BJ (cell line): ENCODE data around the gene KANK2. TPM values are rescaled to one million over a fixed set of nuclear protein-coding genes. Genes with fewer than 3 reads are reported as not detected.

Source experiments
- CTCF ChIA-PET: fragments of 350-600 bp; formaldehyde crosslinking; extraction: SDS; loops from one replicate; lab custom pipeline; 2021; ENCODE audit warnings: antibody characterized with exemption, inconsistent platforms; lab: Yijun Ruan, JAX
- POLR2A ChIA-PET: fragments of 300-600 bp; sonication (Branson Sonifier 250); formaldehyde crosslinking; extraction: SDS; loops from one replicate; lab custom pipeline; 2021; ENCODE audit warnings: antibody characterized with exemption; lab: Charles Lee
- DNase-seq: peaks from one replicate; pipeline ENCODE4 v3.0.0-alpha.2; 2011; ENCODE audit warnings: low read depth
- H3K27me3 ChIP-seq: 2 replicates; pipeline ENCODE4 v1.6.0; 2011; ENCODE audit warnings: low read length; ENCODE audit not compliant: control insufficient read depth, insufficient read depth
- H3K36me3 ChIP-seq: 2 replicates; pipeline ENCODE4 v1.5.1; 2011; ENCODE audit warnings: low read length; ENCODE audit not compliant: control insufficient read depth, insufficient read depth
- H3K4me3 ChIP-seq: 2 replicates; pipeline ENCODE4 v1.5.1; 2011; ENCODE audit warnings: low read depth, mild to moderate bottlenecking, control low read depth, low read length
- polyA plus RNA-seq: library from polyadenylated mRNA; depleted of rRNA; stranded (reverse); fragments of >200 nt; gene quantifications from 2 replicates; pipeline ENCODE4 v1.2.3, GENCODE V29; 2011
- TF ChIP-seq, protein P1 (sequence below): IDR thresholded peaks from 2 replicates; pipeline ENCODE4 v1.5.1; 2011; ENCODE audit warnings: low read depth, mild to moderate bottlenecking, control low read depth, inconsistent platforms, low read length, moderate library complexity; ENCODE audit not compliant: insufficient read depth

The KANK2 gene
- polyA plus RNA-seq, 1 experiment: 176 TPM

DNA sequence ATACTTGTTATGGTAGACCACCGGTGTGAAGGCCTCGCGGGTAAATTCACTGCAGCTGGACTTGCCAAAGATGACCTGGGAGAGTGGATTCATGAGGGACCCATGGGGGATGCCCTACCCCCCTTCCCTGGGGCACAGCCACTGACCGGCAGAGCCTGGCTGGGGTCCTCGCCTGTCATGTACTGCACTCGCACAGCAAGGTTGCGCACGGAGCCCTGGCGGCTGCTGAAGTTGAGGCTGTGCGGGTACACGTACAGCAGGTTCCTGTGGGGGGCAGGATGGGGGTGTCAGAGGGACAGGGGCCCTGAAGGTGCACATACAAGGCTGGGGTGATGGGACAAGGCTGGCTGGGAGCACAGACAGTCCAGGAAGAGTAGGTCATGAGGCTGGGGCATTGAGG is 40.7 kb upstream of the KANK2 start:
- H3K36me3 ChIP-seq: peaks cover 10% of the 10 kb centered on the region
- TF ChIP-seq, protein P1, sequence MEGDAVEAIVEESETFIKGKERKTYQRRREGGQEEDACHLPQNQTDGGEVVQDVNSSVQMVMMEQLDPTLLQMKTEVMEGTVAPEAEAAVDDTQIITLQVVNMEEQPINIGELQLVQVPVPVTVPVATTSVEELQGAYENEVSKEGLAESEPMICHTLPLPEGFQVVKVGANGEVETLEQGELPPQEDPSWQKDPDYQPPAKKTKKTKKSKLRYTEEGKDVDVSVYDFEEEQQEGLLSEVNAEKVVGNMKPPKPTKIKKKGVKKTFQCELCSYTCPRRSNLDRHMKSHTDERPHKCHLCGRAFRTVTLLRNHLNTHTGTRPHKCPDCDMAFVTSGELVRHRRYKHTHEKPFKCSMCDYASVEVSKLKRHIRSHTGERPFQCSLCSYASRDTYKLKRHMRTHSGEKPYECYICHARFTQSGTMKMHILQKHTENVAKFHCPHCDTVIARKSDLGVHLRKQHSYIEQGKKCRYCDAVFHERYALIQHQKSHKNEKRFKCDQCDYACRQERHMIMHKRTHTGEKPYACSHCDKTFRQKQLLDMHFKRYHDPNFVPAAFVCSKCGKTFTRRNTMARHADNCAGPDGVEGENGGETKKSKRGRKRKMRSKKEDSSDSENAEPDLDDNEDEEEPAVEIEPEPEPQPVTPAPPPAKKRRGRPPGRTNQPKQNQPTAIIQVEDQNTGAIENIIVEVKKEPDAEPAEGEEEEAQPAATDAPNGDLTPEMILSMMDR: no peak
- ChIA-PET POLR2A (no interaction called here), CTCF (no interaction called here)
- H3K4me3 ChIP-seq: no peak overlapping the region
- H3K27me3 ChIP-seq: no peaks in the 10 kb centered on the region
- no peak for DNase-seq

DNA sequence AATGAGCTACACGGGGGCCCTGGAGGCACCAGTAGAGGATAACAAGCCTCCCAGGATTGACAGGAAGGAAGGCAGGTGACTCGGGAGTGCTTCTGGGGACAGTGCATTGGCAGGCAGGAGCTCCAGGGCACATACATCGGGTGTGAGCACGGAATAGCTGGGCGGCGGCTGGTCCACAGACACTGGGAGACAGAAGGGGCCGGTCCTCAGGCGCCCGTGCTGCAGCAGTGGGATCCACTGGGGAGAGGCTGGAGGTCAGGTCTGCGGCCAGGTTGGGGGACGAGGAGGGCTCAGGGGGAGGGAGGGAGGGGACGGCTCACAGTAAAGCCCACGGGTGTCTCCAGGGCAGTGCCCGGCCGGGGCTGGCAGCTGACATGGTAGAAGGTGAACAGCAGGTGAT is 40.0 kb upstream of the KANK2 start:
- TF ChIP-seq, protein P1: no peak
- H3K4me3 ChIP-seq: no peak overlapping the region
- no peaks in the 10 kb centered on the region for H3K27me3 ChIP-seq
- H3K36me3 ChIP-seq: peaks cover 9% of the 10 kb centered on the region
- ChIA-PET POLR2A (no interaction called here), CTCF (interaction anchor here (0.6 to 0.9 kb wide), 2 partner anchors 48 to 245 kb away, joined by 3 to 4 read pairs; no protein-coding TSS in a partner anchor)
- DNase-seq: no peak

DNA sequence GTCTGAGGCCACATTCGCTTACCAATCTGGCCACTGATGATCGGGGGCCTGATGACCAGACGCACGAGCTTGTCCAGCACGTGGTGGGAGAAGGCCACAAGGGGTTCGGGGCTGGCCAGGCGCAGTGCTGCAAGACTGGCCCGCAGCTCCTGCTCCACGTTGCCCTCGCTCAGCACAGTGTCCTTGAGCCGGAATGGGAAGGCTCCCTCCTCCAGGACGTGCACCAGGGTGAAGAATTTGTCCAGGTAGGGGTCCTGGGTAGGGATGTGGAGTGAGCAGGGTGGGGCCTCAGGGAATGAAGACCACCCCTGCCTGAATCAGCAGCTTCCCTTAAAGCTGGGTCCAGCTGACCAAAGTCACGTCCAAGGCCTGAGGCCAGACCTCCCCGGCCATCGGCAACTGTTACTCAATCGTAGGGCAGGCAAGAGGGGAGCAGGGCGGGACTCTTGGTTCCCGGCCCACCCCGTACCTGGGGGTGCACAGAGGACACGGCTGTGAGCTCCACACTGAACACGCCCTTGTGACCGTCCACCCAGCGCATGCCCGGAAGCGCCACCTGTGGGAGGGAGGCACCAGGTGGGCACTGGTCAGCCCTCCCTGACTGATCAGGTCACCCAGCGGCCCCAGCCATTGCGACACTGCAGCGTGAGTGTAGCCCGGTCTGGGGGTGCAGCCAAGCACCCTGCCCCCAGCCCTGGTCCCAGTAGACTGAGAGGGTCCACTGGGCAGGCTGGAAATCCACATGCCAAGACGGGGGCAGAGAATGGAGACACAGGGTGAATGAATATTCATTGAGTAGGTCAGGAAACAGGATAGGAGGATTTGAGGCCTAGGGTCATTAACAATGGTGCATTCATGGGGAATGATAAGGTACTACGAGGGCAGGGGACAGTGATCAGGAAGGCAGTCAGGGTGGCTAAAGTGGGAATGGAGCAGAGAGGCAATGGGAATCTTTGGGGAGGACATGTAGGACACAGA is 39.3 kb upstream of the KANK2 start:
- Histone ChIP-seq H3K4me3 (no peak overlapping the region), H3K27me3 (no peaks in the 10 kb centered on the region), H3K36me3 (peaks cover 12% of the 10 kb centered on the region)
- POLR2A ChIA-PET: no interaction called here
- TF ChIP-seq, protein P1: no peak
- CTCF ChIA-PET: interaction anchor here (0.6 to 0.9 kb wide), 2 partner anchors 48 to 246 kb away, joined by 3 to 4 read pairs; no protein-coding TSS in a partner anchor
- DNase-seq: no peak

DNA sequence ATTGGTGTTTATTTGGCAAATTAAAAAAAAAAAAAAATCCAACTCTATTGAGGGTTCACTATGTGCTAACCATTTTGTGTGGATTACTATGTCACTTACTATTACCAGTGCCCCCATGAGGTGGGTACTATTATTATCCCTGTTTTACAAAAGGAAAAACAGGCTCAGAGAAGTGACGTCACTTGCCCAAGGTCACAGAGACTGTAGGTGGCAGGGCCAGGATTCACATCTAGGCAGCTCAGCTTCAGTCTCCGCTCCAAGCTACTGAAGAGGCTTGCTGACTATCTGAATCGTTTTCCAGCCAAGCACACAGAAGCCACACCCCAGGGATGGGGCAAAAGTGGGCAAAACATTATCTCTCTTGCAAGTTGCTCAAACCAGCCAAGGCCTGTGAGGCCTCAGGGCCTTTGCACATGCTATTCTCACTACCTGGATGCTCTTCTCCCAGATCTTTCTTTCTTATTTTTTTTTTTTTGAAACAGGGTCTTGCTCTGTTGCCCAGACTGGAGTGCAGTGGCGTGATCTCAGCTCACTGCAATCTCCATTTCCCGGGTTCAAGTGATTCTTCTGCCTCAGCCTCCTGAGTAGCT is 37.2 kb upstream of the KANK2 start:
- Histone ChIP-seq H3K4me3 (no peak overlapping the region), H3K27me3 (no peaks in the 10 kb centered on the region), H3K36me3 (peaks cover 12% of the 10 kb centered on the region)
- CTCF ChIA-PET: interaction anchor here (1.6 kb wide), 1 partner anchor 9 kb away, joined by 8 read pairs; no protein-coding TSS in a partner anchor
- TF ChIP-seq, protein P1: no peak
- POLR2A ChIA-PET: interaction anchor here (0.6 kb wide), 1 partner anchor 215 kb away, joined by 3 read pairs; no protein-coding TSS in a partner anchor
- DNase-seq: no peak

DNA sequence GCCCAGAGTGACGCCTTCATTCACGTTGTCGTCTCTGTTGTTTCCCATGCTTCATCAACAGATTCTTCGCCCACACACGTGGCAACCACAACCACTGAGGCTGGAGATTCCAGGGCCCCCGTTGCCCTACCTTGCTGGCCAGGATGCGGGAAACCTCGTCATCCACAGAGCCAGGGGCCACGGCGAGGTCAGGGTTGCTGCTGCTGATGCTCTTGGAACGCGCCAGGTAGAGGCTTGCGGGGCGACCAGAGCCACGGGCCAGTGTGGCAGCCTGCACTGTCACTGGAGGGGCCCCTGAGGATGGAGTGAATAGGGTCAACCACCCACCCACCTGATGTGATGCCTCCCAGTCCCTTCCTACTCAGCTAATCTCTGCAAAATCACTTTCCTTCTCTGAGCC is 35.7 kb upstream of the KANK2 start:
- POLR2A ChIA-PET: no interaction called here
- no peaks in the 10 kb centered on the region for H3K27me3 ChIP-seq
- H3K4me3 ChIP-seq: no peak overlapping the region
- peaks cover 10% of the 10 kb centered on the region for H3K36me3 ChIP-seq
- DNase-seq: no peak
- TF ChIP-seq, protein P1: no peak
- CTCF ChIA-PET: interaction anchor here (4.5 kb wide), 1 partner anchor 10 kb away, joined by 20 read pairs; no protein-coding TSS in a partner anchor
